Nephron (organoid): ENCODE data around the gene GBE1.

Experiments used
- H3K27ac Mint-ChIP-seq, 3 experiments: 2 replicates each; pipeline ENCODE4 v1.8.0; 2020; ENCODE audit warnings: mixed read lengths in 3 of 3, mild to moderate bottlenecking in 2 of 3, moderate library complexity in 1 of 3
- H3K27me3 Mint-ChIP-seq: 2 replicates; pipeline ENCODE4 v1.8.0; 2021; ENCODE audit warnings: low read depth, mild to moderate bottlenecking, moderate library complexity, mixed read lengths
- H3K36me3 Mint-ChIP-seq: 2 replicates; pipeline ENCODE4 v1.8.0; 2020; ENCODE audit warnings: low read depth, mixed read lengths
- H3K4me1 Mint-ChIP-seq: 2 replicates; pipeline ENCODE4 v1.8.0; 2020; ENCODE audit warnings: mixed read lengths
- H3K4me3 Mint-ChIP-seq, 3 experiments: 2 replicates each; pipeline ENCODE4 v1.8.0; 2020; ENCODE audit warnings: mild to moderate bottlenecking in 3 of 3, mixed read lengths in 3 of 3, moderate library complexity in 2 of 3
- H3K9me3 Mint-ChIP-seq: 2 replicates; pipeline ENCODE4 v1.8.0; 2020; ENCODE audit warnings: mixed read lengths
- CTCF ChIP-seq, 3 experiments: fragments of 200-600 bp; sonication (generic); IDR thresholded peaks; one replicate each; pipeline ENCODE4 v1.5.0; 2021; ENCODE audit warnings: antibody characterized with exemption in 3 of 3; ENCODE audit not compliant: unreplicated experiment in 3 of 3

The GBE1 gene

GRCh38 chr3:81643721-81644120, 117.7 kb downstream of the GBE1 start:
- H3K36me3 Mint-ChIP-seq, result no peaks in the 10 kb centered on the region
- no peaks in the 10 kb centered on the region for H3K9me3 Mint-ChIP-seq
- no peak overlapping the region for H3K27ac Mint-ChIP-seq
- H3K4me3 Mint-ChIP-seq, result no peak overlapping the region
- TF ChIP-seq CTCF (IDR thresholded peaks at IDR 0.05; ENCODE audit: unreplicated experiment in 3 of 3), result peak in 2 of 3 experiments; percentile 16 to 27
- H3K4me1 Mint-ChIP-seq, result no peaks in the 10 kb centered on the region
- no peaks in the 10 kb centered on the region for H3K27me3 Mint-ChIP-seq

GRCh38 chr3:81638480-81638879, 123.0 kb downstream of the GBE1 start:
- no peak overlapping the region for H3K27ac Mint-ChIP-seq
- H3K36me3 Mint-ChIP-seq, result no peaks in the 10 kb centered on the region
- H3K9me3 Mint-ChIP-seq, result no peaks in the 10 kb centered on the region
- no peak overlapping the region for H3K4me3 Mint-ChIP-seq
- no peak for TF ChIP-seq CTCF (IDR thresholded peaks at IDR 0.05; ENCODE audit: unreplicated experiment in 3 of 3)
- no peaks in the 10 kb centered on the region for H3K4me1 Mint-ChIP-seq
- no peaks in the 10 kb centered on the region for H3K27me3 Mint-ChIP-seq

- Mint-ChIP-seq H3K4me3 (no peak overlapping the region), H3K4me1 (no peaks in the 10 kb centered on the region), H3K27ac (no peak overlapping the region), H3K27me3 (no peaks in the 10 kb centered on the region), H3K36me3 (peaks cover 14% of the 10 kb centered on the region), H3K9me3 (no peaks in the 10 kb centered on the region)
- no peak for TF ChIP-seq CTCF (IDR thresholded peaks at IDR 0.05; ENCODE audit: unreplicated experiment in 3 of 3)
Observed at GRCh38 chr3:81632659-81633058, 128.8 kb downstream of the GBE1 start.

- Mint-ChIP-seq H3K9me3 (no peaks in the 10 kb centered on the region), H3K4me1 (no peaks in the 10 kb centered on the region), H3K27ac (no peak overlapping the region), H3K4me3 (no peak overlapping the region), H3K36me3 (no peaks in the 10 kb centered on the region), H3K27me3 (no peaks in the 10 kb centered on the region)
- TF ChIP-seq CTCF (IDR thresholded peaks at IDR 0.05; ENCODE audit: unreplicated experiment in 3 of 3), result no peak
Observed at GRCh38 chr3:81624756-81625155, 136.7 kb downstream of the GBE1 start.

GRCh38 chr3:81622395-81622794, 139.1 kb downstream of the GBE1 start:
- H3K27ac Mint-ChIP-seq, result no peak overlapping the region
- H3K27me3 Mint-ChIP-seq, result no peaks in the 10 kb centered on the region
- no peaks in the 10 kb centered on the region for H3K9me3 Mint-ChIP-seq
- TF ChIP-seq CTCF (IDR thresholded peaks at IDR 0.05; ENCODE audit: unreplicated experiment in 3 of 3), result no peak
- H3K36me3 Mint-ChIP-seq, result no peaks in the 10 kb centered on the region
- H3K4me3 Mint-ChIP-seq, result no peak overlapping the region
- H3K4me1 Mint-ChIP-seq, result no peaks in the 10 kb centered on the region

GRCh38 chr3:81621277-81621676, 140.2 kb downstream of the GBE1 start:
- H3K27ac Mint-ChIP-seq, result no peak overlapping the region
- no peaks in the 10 kb centered on the region for H3K4me1 Mint-ChIP-seq
- no peaks in the 10 kb centered on the region for H3K27me3 Mint-ChIP-seq
- TF ChIP-seq CTCF (IDR thresholded peaks at IDR 0.05; ENCODE audit: unreplicated experiment in 3 of 3), result no peak
- H3K9me3 Mint-ChIP-seq, result no peaks in the 10 kb centered on the region
- H3K36me3 Mint-ChIP-seq, result no peaks in the 10 kb centered on the region
- H3K4me3 Mint-ChIP-seq, result no peak overlapping the region
